GM12878 (cell line): Measurements from ENCODE around the gene NAPEPLD. TPM values are rescaled to one million over a fixed set of nuclear protein-coding genes. Genes with fewer than 3 reads are reported as not detected.

ENCODE experiments used
- ATAC-seq: fragments of 200-7000 bp; cut with Tn5 transposase; 3 replicates; pipeline ENCODE4 v1.9.1; 2020; ENCODE audit warnings: mild to moderate bottlenecking, moderate library complexity
- BruUV-seq: library from RNA; stranded (reverse); fragments of 400-500 nt; replicated peaks from 2 replicates; lab custom pipeline; 2021; lab: Mats Ljungman, UMichigan
- CTCF ChIA-PET: fragments of 300-600 bp; sonication (Branson Sonifier 250); formaldehyde crosslinking; extraction: SDS; loops from one replicate; lab custom pipeline; 2021; ENCODE audit warnings: inconsistent platforms; lab: Yijun Ruan, JAX
- POLR2A ChIA-PET: fragments of 350-600 bp; formaldehyde crosslinking; extraction: SDS; loops from one replicate; lab custom pipeline; 2021; ENCODE audit warnings: inconsistent platforms; lab: Charles Lee
- RAD21 ChIA-PET: fragments of 300-600 bp; sonication (Branson Sonifier 250); formaldehyde crosslinking; loops from one replicate; lab custom pipeline; 2023; ENCODE audit warnings: antibody characterized with exemption; ENCODE audit not compliant: unreplicated experiment; lab: Charles Lee
- SMC1A ChIA-PET: fragments of 300-600 bp; sonication (Branson Sonifier 250); formaldehyde crosslinking; loops from one replicate; lab custom pipeline; 2023; ENCODE audit not compliant: unreplicated experiment, uncharacterized antibody; lab: Charles Lee
- DNase-seq: peaks from one replicate; pipeline ENCODE4 v3.0.0-alpha.2; 2011; ENCODE audit warnings: low read depth, low spot score
- FAIRE-seq: peaks from 3 replicates; lab custom pipeline; 2011; peaks lifted over from hg19 to GRCh38; lab: Jason Lieb, UNC
- H2AFZ ChIP-seq: 2 replicates; pipeline ENCODE4 v1.6.0; 2011; ENCODE audit warnings: low read depth, low read length, control low read depth; ENCODE audit not compliant: control insufficient read depth
- H3K27ac ChIP-seq: 2 replicates; pipeline ENCODE4 v1.5.1; 2011; ENCODE audit warnings: control low read depth; ENCODE audit not compliant: control insufficient read depth, insufficient read depth
- H3K27me3 ChIP-seq, 2 experiments: replicated peaks in 1 of 2; 2 replicates each; pipeline versions ENCODE4 v1.6.0 to v1.6.1; 2011; ENCODE audit warnings: low read length in 1 of 2; ENCODE audit not compliant: control insufficient read depth in 2 of 2, insufficient read depth in 2 of 2
- H3K36me3 ChIP-seq, 2 experiments: 2 replicates each; pipeline ENCODE4 v1.5.1; 2011; ENCODE audit warnings: low read length in 1 of 2; ENCODE audit not compliant: control insufficient read depth in 2 of 2, insufficient read depth in 2 of 2
- H3K4me1 ChIP-seq: 2 replicates; pipeline ENCODE4 v1.6.1; 2011; ENCODE audit warnings: mild to moderate bottlenecking, low read length, moderate library complexity, mixed read lengths; ENCODE audit not compliant: control insufficient read depth, insufficient read depth
- H3K4me2 ChIP-seq: 2 replicates; pipeline ENCODE4 v1.6.0; 2011; ENCODE audit warnings: control low read depth; ENCODE audit not compliant: control insufficient read depth, insufficient read depth
- H3K4me3 ChIP-seq: fragments of 200-600 bp; sonication (generic); 2 replicates; pipeline ENCODE4 v1.5.1; 2016
- H3K79me2 ChIP-seq: 2 replicates; pipeline ENCODE4 v1.6.0; 2011; ENCODE audit warnings: low read length; ENCODE audit not compliant: control insufficient read depth, insufficient read depth
- H3K9ac ChIP-seq: 2 replicates; pipeline ENCODE4 v1.8.0; 2011; ENCODE audit warnings: low read length, control low read depth, mixed read lengths; ENCODE audit not compliant: control insufficient read depth, insufficient read depth
- H3K9me3 ChIP-seq: replicated peaks from 3 replicates; pipeline ENCODE4 v1.5.1; 2011; ENCODE audit warnings: mild to moderate bottlenecking, low read length; ENCODE audit not compliant: control insufficient read depth, insufficient read depth
- H4K20me1 ChIP-seq: 2 replicates; pipeline ENCODE4 v1.6.0; 2011; ENCODE audit not compliant: control insufficient read depth, insufficient read depth
- BCL11A ChIP-seq: IDR thresholded peaks from 2 replicates; pipeline ENCODE4 v1.6.1; 2011; ENCODE audit warnings: low read depth, low read length
- CBX5 ChIP-seq: sonication (generic); IDR thresholded peaks from 2 replicates; pipeline ENCODE4 v1.6.1; 2016; ENCODE audit warnings: low read depth, moderate library complexity, mild to moderate bottlenecking, inconsistent platforms
- CEBPB ChIP-seq, 2 experiments: fragments of 150-350 bp in 1 of 2; IDR thresholded peaks; 2 replicates each; pipeline ENCODE4 v1.6.1; 2012 to 2014; ENCODE audit warnings: low read depth in 2 of 2, low read length in 2 of 2, borderline replicate concordance in 1 of 2, inconsistent platforms in 1 of 2
- CREB1 ChIP-seq: IDR thresholded peaks from 2 replicates; pipeline ENCODE4 v1.6.1; 2012; ENCODE audit warnings: low read depth, mild to moderate bottlenecking, inconsistent platforms
- EP300 ChIP-seq, 2 experiments: fragments of 150-350 bp in 1 of 2; IDR thresholded peaks; 2 replicates each; pipeline ENCODE4 v1.6.1; 2011 to 2012; ENCODE audit warnings: low read depth in 2 of 2, low read length in 2 of 2, borderline replicate concordance in 1 of 2, improper control_type of control experiment in 1 of 2, inconsistent platforms in 1 of 2; ENCODE audit not compliant: control insufficient read depth in 1 of 2
- ETV6 ChIP-seq, 2 experiments: fragments of 450-650 bp in 1 of 2; IDR thresholded peaks in 1 of 2; conservative IDR thresholded peaks in 1 of 2; 2 replicates each; pipeline ENCODE4 v1.6.1; 2014; ENCODE audit warnings: antibody characterized with exemption in 1 of 2, borderline replicate concordance in 1 of 2, low read depth in 1 of 2, mild to moderate bottlenecking in 1 of 2, moderate library complexity in 1 of 2
- GATAD2B ChIP-seq: fragments of 450-650 bp; conservative IDR thresholded peaks from 2 replicates; pipeline ENCODE4 v1.6.1; 2017; ENCODE audit warnings: low read depth, mild to moderate bottlenecking, moderate library complexity
- HCFC1 ChIP-seq: fragments of 150-350 bp; IDR thresholded peaks from 2 replicates; pipeline ENCODE4 v1.6.1; 2014; ENCODE audit warnings: low read length
- IRF4 ChIP-seq: IDR thresholded peaks from 2 replicates; pipeline ENCODE4 v1.6.1; 2011; ENCODE audit warnings: low read depth, low read length
- NR2C1 ChIP-seq: fragments of 450-650 bp; IDR thresholded peaks from 2 replicates; pipeline ENCODE4 v1.6.1; 2017; ENCODE audit warnings: antibody characterized with exemption, mild to moderate bottlenecking, moderate library complexity
- NRF1 ChIP-seq: conservative IDR thresholded peaks from 2 replicates; pipeline ENCODE4 v1.6.1; 2011; ENCODE audit warnings: mild to moderate bottlenecking, low read depth, low read length, improper control_type of control experiment
- PML ChIP-seq: IDR thresholded peaks from 2 replicates; pipeline ENCODE4 v1.6.1; 2012; ENCODE audit warnings: low read length, inconsistent platforms
- POLR2AphosphoS5 ChIP-seq: IDR thresholded peaks from 2 replicates; pipeline ENCODE4 v1.6.1; 2011; ENCODE audit warnings: mild to moderate bottlenecking, low read length, inconsistent platforms
- SMARCA5 ChIP-seq: fragments of 450-650 bp; IDR thresholded peaks from 2 replicates; pipeline ENCODE4 v1.6.1; 2017; ENCODE audit warnings: mild to moderate bottlenecking
- STAT1 ChIP-seq: fragments of 450-650 bp; conservative IDR thresholded peaks from 2 replicates; pipeline ENCODE4 v1.6.1; 2014; ENCODE audit warnings: antibody characterized with exemption, mild to moderate bottlenecking
- ZNF274 ChIP-seq: IDR thresholded peaks from one replicate; pipeline ENCODE4 v1.8.0; 2011; ENCODE audit not compliant: insufficient read length, insufficient read depth
- WGBS: methylation state at CpG from one replicate; pipeline ENCODE4 v1.1.6; 2016; ENCODE audit warnings: low lambda C conversion rate; ENCODE audit not compliant: insufficient replicate concordance, insufficient coverage; ENCODE audit errors: missing lambda C conversion rate; 5-methylcytosine and 5-hydroxymethylcytosine counted together
- in situ Hi-C: fragments of 300-500 bp; cut with MboI; formaldehyde crosslinking; loops from 9 replicates; pipeline ENCODE4 v1.14.3; 2018; ENCODE audit warnings: mixed read lengths
- intact Hi-C: fragments of 100-400 bp; cut with micrococcal nuclease; formaldehyde crosslinking; loops from one replicate; pipeline ENCODE4 v1.14.2; 2022; ENCODE audit not compliant: unreplicated experiment
- polyA plus RNA-seq, 11 experiments: library from polyadenylated mRNA; depleted of rRNA in 4 of 11; unstranded in 6 of 11; stranded (reverse) in 5 of 11; fragments of >200 nt; fragmentation: Nextera tagmentation in 4 of 11; fragmentation: Illumina TruSeq in 1 of 11; extraction: Ambion mirVana in 4 of 11; extraction: Trizol in 1 of 11; gene quantifications; 1 replicate in 1 of 11; 2 replicates in 10 of 11; pipeline versions ENCODE4 v1.2.1 to v1.2.3, GENCODE V29; 2011 to 2016; ENCODE audit warnings: inconsistent platforms in 2 of 11, missing spikeins in 2 of 11, low read depth in 1 of 11
- total RNA-seq, 4 experiments: library from RNA; depleted of rRNA in 3 of 4; stranded (reverse); fragments of >200 nt in 3 of 4; fragmentation: Illumina TruSeq in 1 of 4; extraction: Trizol in 1 of 4; gene quantifications; 2 replicates each; pipeline versions ENCODE4 v1.2.1 to v1.2.3, GENCODE V29; 2013 to 2021

Gene NAPEPLD
- total and polyA plus RNA-seq, 10 of the 15 experiments (the other 5 are each of a cell fraction or from before 2014, with no cell fraction given), result 6.0 to 16.2 (median 8.6) TPM

DNA sequence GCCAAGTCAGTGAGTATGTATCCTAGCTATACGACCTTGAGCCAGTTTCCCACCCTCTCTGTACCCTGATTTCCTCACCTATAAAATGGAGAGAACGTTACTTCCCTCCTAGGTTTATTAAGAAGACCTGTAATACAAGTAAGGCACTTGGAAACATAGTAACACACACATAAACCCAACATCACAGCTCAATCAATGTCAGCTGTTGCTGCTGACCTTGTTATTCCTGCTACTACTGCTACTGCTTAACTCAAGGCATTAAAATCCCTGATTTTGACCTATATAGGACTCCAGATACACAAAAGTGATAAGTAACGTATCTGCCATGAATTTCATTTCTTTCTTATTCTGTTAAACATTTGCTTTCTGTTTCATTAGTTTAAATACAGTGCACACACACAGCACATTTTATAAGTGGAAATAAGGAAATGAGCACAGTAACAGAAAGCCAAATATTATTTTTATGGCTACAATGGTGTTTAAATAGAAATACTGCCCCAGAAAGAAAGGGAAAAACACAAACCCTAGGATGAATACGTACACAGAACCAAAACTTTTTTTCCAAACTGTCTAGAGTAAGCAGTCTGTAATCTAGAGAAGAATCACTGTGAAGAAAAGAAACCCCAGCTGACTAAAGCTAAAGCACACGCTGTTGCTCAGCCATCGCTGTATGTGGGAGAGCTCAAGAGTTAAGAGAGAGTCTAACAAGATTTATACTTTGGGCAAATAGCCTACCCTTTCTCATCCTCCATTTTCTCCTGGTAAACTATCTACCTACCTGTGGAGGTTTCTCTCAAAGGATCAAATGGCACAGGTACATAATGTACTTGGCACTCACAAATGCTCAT, 19.0 kb downstream of the NAPEPLD start:
- ChIA-PET CTCF (interaction anchor here (0.7 to 1.5 kb wide), 3 partner anchors 11 to 17 kb away, joined by 3 to 5 read pairs (median 5); no protein-coding TSS in a partner anchor), POLR2A (interaction anchor here (0.5 kb wide), 1 partner anchor 47 kb away, joined by 3 read pairs; no protein-coding TSS in a partner anchor), RAD21 (interaction anchor here (0.8 to 1.0 kb wide), 2 partner anchors 55 to 150 kb away, joined by 5 to 6 read pairs; partner anchors contain the start of genes ARMC10 and FBXL13), SMC1A (interaction anchor here (1.2 to 1.9 kb wide), 4 partner anchors 14 to 148 kb away, joined by 3 to 7 read pairs (median 4); no protein-coding TSS in a partner anchor)
- H3K27ac ChIP-seq, result no peak overlapping the region
- BruUV-seq, result no TSS peak
- H3K9ac ChIP-seq, result no peak overlapping the region
- 93% methylated on average over 6 of the region's 6 CpGs for WGBS
- no peaks in the 10 kb centered on the region for H3K27me3 ChIP-seq
- intact Hi-C loops (no loop called here), in situ Hi-C loops (no loop called here)
- H4K20me1 ChIP-seq, result no peaks in the 10 kb centered on the region
- peaks cover 0 to 4% of the 10 kb centered on the region in 2 experiments; a peak in 2 of 4 replicates for H3K36me3 ChIP-seq
- FAIRE-seq, result peak; percentile 18
- no peak for DNase-seq
- TF ChIP-seq CREB1 (no peak), STAT1 (no peak), ZNF274 (no peak), BCL11A (no peak), GATAD2B (no peak), CBX5 (no peak), POLR2AphosphoS5 (no peak), IRF4 (no peak), NRF1 (no peak), ETV6 (conservative IDR thresholded peaks at IDR 0.05 in 1 of 2, IDR thresholded peaks at IDR 0.05 in 1 of 2; ENCODE audit: borderline replicate concordance in 1 of 2, low read depth in 1 of 2) (no peak), NR2C1 (no peak), HCFC1 (no peak), PML (no peak), CEBPB (IDR thresholded peaks at IDR 0.05; ENCODE audit: borderline replicate concordance in 1 of 2, low read depth in 2 of 2, low read length in 2 of 2) (no peak), SMARCA5 (no peak), EP300 (IDR thresholded peaks at IDR 0.05; ENCODE audit: borderline replicate concordance in 1 of 2, control insufficient read depth in 1 of 2, low read depth in 2 of 2, low read length in 2 of 2) (no peak)
- no peak overlapping the region for H3K4me2 ChIP-seq
- H2AFZ ChIP-seq, result no peak overlapping the region
- no peak overlapping the region for H3K4me3 ChIP-seq
- H3K79me2 ChIP-seq, result no peaks in the 10 kb centered on the region; the same call in 1 of the 2 replicates
- H3K4me1 ChIP-seq, result no peaks in the 10 kb centered on the region
- no peak for ATAC-seq
- H3K9me3 ChIP-seq, result no peaks in the 10 kb centered on the region
